ENCODE data around the gene CFAP46.

Gene CFAP46

GRCh38 chr10:132764108-132764507 lies 178.3 kb downstream of the CFAP46 start:
- DNase-seq = no peak

GRCh38 chr10:132763545-132763944 lies 178.8 kb downstream of the CFAP46 start:
- no peak for DNase-seq

GRCh38 chr10:132762267-132762666 lies 180.1 kb downstream of the CFAP46 start:
- no peak for DNase-seq

- DNase-seq = no peak
Measured at GRCh38 chr10:132761395-132762060, 180.8 kb downstream of the CFAP46 start.

GRCh38 chr10:132758865-132759264 lies 183.5 kb downstream of the CFAP46 start:
- DNase-seq = no peak

Data from hematopoietic multipotent progenitor cell treated with erythropoietin and hydrocortisone succinate and interleukin-3 and kit ligand, for 6 days (in vitro differentiated cells).